Measurements from ENCODE around the gene TENT5C.

The TENT5C gene

GRCh38 chr1:117613969-117614729 is 8.3 kb downstream of the TENT5C start:
- DNase-seq = no peak

- DNase-seq = peak; percentile 32
Measured at GRCh38 chr1:117615474-117615873, 9.6 kb downstream of the TENT5C start.

- peak; percentile 69 for DNase-seq
Measured at GRCh38 chr1:117616356-117616755, 10.5 kb downstream of the TENT5C start.

GRCh38 chr1:117616967-117617366 is 11.1 kb downstream of the TENT5C start:
- DNase-seq = no peak

GRCh38 chr1:117618450-117619122 is 12.7 kb downstream of the TENT5C start:
- no peak for DNase-seq

GRCh38 chr1:117620440-117620839 is 14.6 kb downstream of the TENT5C start:
- no peak for DNase-seq

GRCh38 chr1:117621316-117621715 is 15.5 kb downstream of the TENT5C start:
- no peak for DNase-seq

GRCh38 chr1:117622726-117623125 is 16.9 kb downstream of the TENT5C start:
- no peak for DNase-seq

GRCh38 chr1:117623141-117623540 is 17.3 kb downstream of the TENT5C start:
- no peak for DNase-seq

GRCh38 chr1:117623698-117624097 is 17.9 kb downstream of the TENT5C start:
- no peak for DNase-seq

- DNase-seq = peak; percentile 31
Measured at GRCh38 chr1:117627546-117628130, 21.8 kb downstream of the TENT5C start.

- DNase-seq = no peak
Measured at GRCh38 chr1:117628343-117628742, 22.5 kb downstream of the TENT5C start.

GRCh38 chr1:117629625-117630422 is 24.0 kb downstream of the TENT5C start:
- DNase-seq = no peak

GRCh38 chr1:117630423-117630998 is 24.7 kb downstream of the TENT5C start:
- no peak for DNase-seq

GRCh38 chr1:117631359-117632160 is 25.7 kb downstream of the TENT5C start:
- DNase-seq = peak; percentile 53

GRCh38 chr1:117632269-117633067 is 26.6 kb downstream of the TENT5C start:
- DNase-seq = peak; percentile 69

- no peak for DNase-seq
Measured at GRCh38 chr1:117633068-117633345, 27.2 kb downstream of the TENT5C start.

- DNase-seq = no peak
Measured at GRCh38 chr1:117633423-117633822, 27.6 kb downstream of the TENT5C start.

- no peak for DNase-seq
Measured at GRCh38 chr1:117633936-117634335, 28.1 kb downstream of the TENT5C start.

- no peak for DNase-seq
Measured at GRCh38 chr1:117634631-117635030, 28.8 kb downstream of the TENT5C start.

GRCh38 chr1:117635805-117636204 is 30.0 kb downstream of the TENT5C start:
- no peak for DNase-seq

Data from NCI-H69 (cell line).